Chondrocyte (in vitro differentiated cells): ENCODE results near the gene TNFAIP3. TPM values are rescaled to one million over a fixed set of nuclear protein-coding genes. Genes with fewer than 3 reads are reported as not detected.

Experiments used
- DNase-seq: peaks from one replicate; pipeline ENCODE4 v3.0.0; 2021; ENCODE audit warnings: mixed read lengths, low spot score
- H3K27ac Mint-ChIP-seq: one replicate; pipeline ENCODE4 v1.8.0; 2021; ENCODE audit warnings: mild to moderate bottlenecking, moderate library complexity, mixed read lengths; ENCODE audit not compliant: unreplicated experiment
- H3K27me3 Mint-ChIP-seq: 2 replicates; pipeline ENCODE4 v1.8.0; 2021; ENCODE audit warnings: low read depth, mixed read lengths
- H3K36me3 Mint-ChIP-seq: 2 replicates; pipeline ENCODE4 v1.8.0; 2021; ENCODE audit warnings: low read depth, mixed read lengths
- H3K4me1 Mint-ChIP-seq: 2 replicates; pipeline ENCODE4 v1.8.0; 2021; ENCODE audit warnings: low read depth, mild to moderate bottlenecking, mixed read lengths
- H3K4me3 Mint-ChIP-seq: one replicate; pipeline ENCODE4 v1.8.0; 2021; ENCODE audit warnings: mild to moderate bottlenecking, moderate library complexity, mixed read lengths; ENCODE audit not compliant: unreplicated experiment
- H3K9me3 Mint-ChIP-seq: 2 replicates; pipeline ENCODE4 v1.8.0; 2021; ENCODE audit warnings: low read depth, mixed read lengths
- total RNA-seq: library from RNA; stranded (reverse); gene quantifications from 3 replicates; pipeline ENCODE4 v1.2.1, GENCODE V29; 2021
- TF ChIP-seq, protein P1 (sequence below): fragments of 200-600 bp; sonication (generic); IDR thresholded peaks from 2 replicates; pipeline ENCODE4 v1.5.0; 2021; ENCODE audit warnings: antibody characterized with exemption, mild to moderate bottlenecking, moderate library complexity

Gene TNFAIP3
- total RNA-seq, 1 donor from 2014 or later = 7.2 TPM

DNA sequence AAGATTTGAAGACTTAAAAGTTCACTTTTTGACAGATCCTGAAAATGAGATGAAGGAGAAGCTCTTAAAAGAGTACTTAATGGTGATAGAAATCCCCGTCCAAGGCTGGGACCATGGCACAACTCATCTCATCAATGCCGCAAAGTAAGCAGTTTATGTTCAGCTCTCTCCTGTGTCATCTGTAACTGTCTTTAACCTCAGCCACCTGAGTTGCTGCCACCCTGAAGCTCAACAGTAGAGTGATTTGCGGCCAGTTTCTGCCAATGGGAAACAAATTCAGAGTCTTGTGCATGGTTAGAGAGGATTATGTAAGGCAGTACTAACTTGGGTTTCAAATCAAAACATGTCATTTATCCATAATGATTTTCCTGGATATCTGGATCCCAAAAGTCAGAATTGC lies 10.1 kb downstream of the TNFAIP3 start:
- DNase-seq = no peak
- Mint-ChIP-seq H3K4me1 (peaks cover 17% of the 10 kb centered on the region), H3K27ac (no peak overlapping the region), H3K9me3 (no peaks in the 10 kb centered on the region), H3K27me3 (no peaks in the 10 kb centered on the region), H3K36me3 (peaks cover 27% of the 10 kb centered on the region), H3K4me3 (no peak overlapping the region)
- TF ChIP-seq, protein P1, sequence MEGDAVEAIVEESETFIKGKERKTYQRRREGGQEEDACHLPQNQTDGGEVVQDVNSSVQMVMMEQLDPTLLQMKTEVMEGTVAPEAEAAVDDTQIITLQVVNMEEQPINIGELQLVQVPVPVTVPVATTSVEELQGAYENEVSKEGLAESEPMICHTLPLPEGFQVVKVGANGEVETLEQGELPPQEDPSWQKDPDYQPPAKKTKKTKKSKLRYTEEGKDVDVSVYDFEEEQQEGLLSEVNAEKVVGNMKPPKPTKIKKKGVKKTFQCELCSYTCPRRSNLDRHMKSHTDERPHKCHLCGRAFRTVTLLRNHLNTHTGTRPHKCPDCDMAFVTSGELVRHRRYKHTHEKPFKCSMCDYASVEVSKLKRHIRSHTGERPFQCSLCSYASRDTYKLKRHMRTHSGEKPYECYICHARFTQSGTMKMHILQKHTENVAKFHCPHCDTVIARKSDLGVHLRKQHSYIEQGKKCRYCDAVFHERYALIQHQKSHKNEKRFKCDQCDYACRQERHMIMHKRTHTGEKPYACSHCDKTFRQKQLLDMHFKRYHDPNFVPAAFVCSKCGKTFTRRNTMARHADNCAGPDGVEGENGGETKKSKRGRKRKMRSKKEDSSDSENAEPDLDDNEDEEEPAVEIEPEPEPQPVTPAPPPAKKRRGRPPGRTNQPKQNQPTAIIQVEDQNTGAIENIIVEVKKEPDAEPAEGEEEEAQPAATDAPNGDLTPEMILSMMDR = no peak

DNA sequence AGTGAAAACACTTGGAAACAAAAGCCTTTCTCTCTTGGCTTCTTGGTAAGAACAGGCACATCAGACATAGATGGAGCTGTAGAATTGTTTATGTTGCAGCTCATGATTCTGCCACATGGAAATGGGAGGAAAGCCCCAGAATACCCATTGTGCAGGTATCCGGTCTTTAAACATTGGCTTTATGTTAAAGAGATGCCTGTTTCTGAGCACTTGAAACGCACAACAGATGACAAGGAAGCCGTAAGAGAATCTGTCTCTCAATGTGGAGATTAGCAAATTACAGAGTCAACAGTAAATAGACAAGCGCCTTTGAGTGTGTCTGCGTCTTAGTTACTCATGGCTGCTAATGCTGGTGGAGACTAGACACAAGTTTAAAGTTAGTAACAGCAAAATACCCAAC lies 10.5 kb downstream of the TNFAIP3 start:
- no peaks in the 10 kb centered on the region for H3K9me3 Mint-ChIP-seq
- no peaks in the 10 kb centered on the region for H3K27me3 Mint-ChIP-seq
- DNase-seq = no peak
- no peak overlapping the region for H3K27ac Mint-ChIP-seq
- H3K36me3 Mint-ChIP-seq = peaks cover 27% of the 10 kb centered on the region
- TF ChIP-seq, protein P1 = no peak
- peaks cover 17% of the 10 kb centered on the region for H3K4me1 Mint-ChIP-seq
- H3K4me3 Mint-ChIP-seq = no peak overlapping the region

DNA sequence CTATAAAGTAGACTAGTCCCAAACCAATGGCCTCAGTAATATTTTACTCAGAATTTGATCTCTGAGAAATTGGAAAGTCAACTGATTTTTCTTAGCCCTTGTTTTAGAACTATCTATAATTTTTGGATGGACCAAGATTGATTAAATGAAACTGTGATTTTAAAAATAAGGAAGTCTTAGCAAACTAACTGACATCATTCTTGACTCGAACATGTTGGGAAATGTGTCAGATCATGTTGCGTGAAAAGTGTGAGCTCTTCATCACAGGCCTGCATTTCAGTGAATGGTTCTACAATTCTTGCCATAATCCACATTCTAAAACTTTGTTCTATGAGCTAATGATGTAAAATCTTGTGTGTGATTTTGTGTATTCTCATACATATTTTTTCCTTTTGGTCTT lies 11.0 kb downstream of the TNFAIP3 start:
- H3K4me3 Mint-ChIP-seq = no peak overlapping the region
- H3K9me3 Mint-ChIP-seq = no peaks in the 10 kb centered on the region
- peaks cover 14% of the 10 kb centered on the region for H3K4me1 Mint-ChIP-seq
- no peak for DNase-seq
- H3K27ac Mint-ChIP-seq = no peak overlapping the region
- H3K27me3 Mint-ChIP-seq = no peaks in the 10 kb centered on the region
- H3K36me3 Mint-ChIP-seq = peaks cover 27% of the 10 kb centered on the region
- TF ChIP-seq, protein P1 = no peak

DNA sequence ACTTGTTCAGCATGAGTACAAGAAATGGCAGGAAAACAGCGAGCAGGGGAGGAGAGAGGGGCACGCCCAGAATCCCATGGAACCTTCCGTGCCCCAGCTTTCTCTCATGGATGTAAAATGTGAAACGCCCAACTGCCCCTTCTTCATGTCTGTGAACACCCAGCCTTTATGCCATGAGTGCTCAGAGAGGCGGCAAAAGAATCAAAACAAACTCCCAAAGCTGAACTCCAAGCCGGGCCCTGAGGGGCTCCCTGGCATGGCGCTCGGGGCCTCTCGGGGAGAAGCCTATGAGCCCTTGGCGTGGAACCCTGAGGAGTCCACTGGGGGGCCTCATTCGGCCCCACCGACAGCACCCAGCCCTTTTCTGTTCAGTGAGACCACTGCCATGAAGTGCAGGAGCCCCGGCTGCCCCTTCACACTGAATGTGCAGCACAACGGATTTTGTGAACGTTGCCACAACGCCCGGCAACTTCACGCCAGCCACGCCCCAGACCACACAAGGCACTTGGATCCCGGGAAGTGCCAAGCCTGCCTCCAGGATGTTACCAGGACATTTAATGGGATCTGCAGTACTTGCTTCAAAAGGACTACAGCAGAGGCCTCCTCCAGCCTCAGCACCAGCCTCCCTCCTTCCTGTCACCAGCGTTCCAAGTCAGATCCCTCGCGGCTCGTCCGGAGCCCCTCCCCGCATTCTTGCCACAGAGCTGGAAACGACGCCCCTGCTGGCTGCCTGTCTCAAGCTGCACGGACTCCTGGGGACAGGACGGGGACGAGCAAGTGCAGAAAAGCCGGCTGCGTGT lies 11.6 kb downstream of the TNFAIP3 start:
- Mint-ChIP-seq H3K36me3 (peaks cover 27% of the 10 kb centered on the region), H3K4me3 (no peak overlapping the region), H3K27ac (no peak overlapping the region), H3K4me1 (peaks cover 13% of the 10 kb centered on the region), H3K27me3 (no peaks in the 10 kb centered on the region), H3K9me3 (no peaks in the 10 kb centered on the region)
- TF ChIP-seq, protein P1 = no peak
- no peak for DNase-seq

DNA sequence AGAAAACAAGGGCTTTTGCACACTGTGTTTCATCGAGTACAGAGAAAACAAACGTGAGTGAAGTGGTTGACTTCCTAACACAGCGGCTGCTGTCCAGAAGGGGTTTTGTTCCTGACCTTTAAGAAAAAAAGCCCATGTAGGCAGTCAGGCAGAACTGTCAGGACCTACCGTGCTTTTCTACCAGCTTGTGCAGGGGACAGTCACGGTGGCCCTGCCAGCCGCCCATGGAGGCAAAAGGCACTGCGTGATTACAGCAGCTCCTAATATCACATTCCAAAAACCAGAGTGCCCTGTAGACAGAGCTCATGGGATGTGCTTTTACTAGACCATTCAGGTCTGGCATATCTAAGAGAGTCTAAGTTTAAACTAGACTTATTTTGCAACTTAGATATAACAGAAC lies 12.2 kb downstream of the TNFAIP3 start:
- no peak overlapping the region for H3K4me3 Mint-ChIP-seq
- no peak for DNase-seq
- H3K27me3 Mint-ChIP-seq = no peaks in the 10 kb centered on the region

More for the DNA sequence above, 12.2 kb downstream of the TNFAIP3 start:
- H3K27ac Mint-ChIP-seq = no peak overlapping the region
- H3K4me1 Mint-ChIP-seq = peaks cover 19% of the 10 kb centered on the region
- TF ChIP-seq, protein P1 = no peak
- peaks cover 27% of the 10 kb centered on the region for H3K36me3 Mint-ChIP-seq
- H3K9me3 Mint-ChIP-seq = no peaks in the 10 kb centered on the region
